Osteoblast (primary cell): Measurements from ENCODE around the gene BCAS3. TPM values are rescaled to one million over a fixed set of nuclear protein-coding genes. Genes with fewer than 3 reads are reported as not detected.

ENCODE experiments used
- DNase-seq: peaks from one replicate; pipeline ENCODE4 v3.0.0; 2011; ENCODE audit warnings: low spot score, mixed read lengths; ENCODE audit not compliant: insufficient read length; ENCODE audit errors: missing footprints
- H2AFZ ChIP-seq: 2 replicates; pipeline ENCODE4 v1.6.0; 2011; ENCODE audit warnings: mild to moderate bottlenecking, low read length
- H3K27ac ChIP-seq: 2 replicates; pipeline ENCODE4 v1.5.1; 2011; ENCODE audit warnings: mild to moderate bottlenecking, low read depth, low read length, moderate library complexity
- H3K27me3 ChIP-seq: 2 replicates; pipeline ENCODE4 v1.6.0; 2012; ENCODE audit warnings: mild to moderate bottlenecking, control low read depth, inconsistent platforms, low read length, moderate library complexity; ENCODE audit not compliant: insufficient read depth
- H3K36me3 ChIP-seq: 2 replicates; pipeline ENCODE4 v1.5.1; 2011; ENCODE audit warnings: mild to moderate bottlenecking, low read length, control low read depth, moderate library complexity; ENCODE audit not compliant: insufficient read depth
- H3K4me1 ChIP-seq: 2 replicates; pipeline ENCODE4 v1.5.1; 2011; ENCODE audit warnings: mild to moderate bottlenecking, low read length, control low read depth, moderate library complexity; ENCODE audit not compliant: insufficient read depth
- H3K4me2 ChIP-seq: 2 replicates; pipeline ENCODE4 v1.6.0; 2011; ENCODE audit warnings: mild to moderate bottlenecking, low read length; ENCODE audit not compliant: insufficient read depth
- H3K4me3 ChIP-seq: fragments of 200-600 bp; sonication (generic); 3 replicates; pipeline ENCODE4 v1.5.1; 2012; ENCODE audit warnings: mild to moderate bottlenecking, low read length, inconsistent platforms; ENCODE audit not compliant: insufficient read depth
- H3K79me2 ChIP-seq: 2 replicates; pipeline ENCODE4 v1.6.0; 2012; ENCODE audit warnings: mild to moderate bottlenecking, low read length, control low read depth, inconsistent platforms; ENCODE audit not compliant: insufficient read depth
- H3K9me3 ChIP-seq: 2 replicates; pipeline ENCODE4 v1.5.1; 2011; ENCODE audit warnings: low read depth, low read length, control low read depth
- H4K20me1 ChIP-seq: 2 replicates; pipeline ENCODE4 v1.6.0; 2012; ENCODE audit warnings: mild to moderate bottlenecking, low read length, control low read depth; ENCODE audit not compliant: insufficient read depth
- CTCF ChIP-seq: IDR thresholded peaks from 2 replicates; pipeline ENCODE4 v1.5.1; 2011; ENCODE audit warnings: mild to moderate bottlenecking, low read depth, low read length, moderate library complexity; ENCODE audit errors: extremely low read depth
- total RNA-seq: library from RNA; depleted of rRNA; stranded (reverse); fragments of >200 nt; gene quantifications from 2 replicates; pipeline ENCODE4 v1.2.3, GENCODE V29; 2012

BCAS3 gene
- total RNA-seq, 1 donor: 31.5 TPM

GRCh38 chr17:60724647-60725046 lies 47.0 kb downstream of the BCAS3 start:
- Histone ChIP-seq H3K36me3 (no peaks in the 10 kb centered on the region), H3K4me2 (no peak overlapping the region), H3K27ac (no peak overlapping the region), H3K79me2 (no peaks in the 10 kb centered on the region), H4K20me1 (no peaks in the 10 kb centered on the region), H3K27me3 (no peaks in the 10 kb centered on the region), H3K9me3 (no peaks in the 10 kb centered on the region), H2AFZ (no peak overlapping the region), H3K4me3 (no peak overlapping the region), H3K4me1 (peaks cover 17% of the 10 kb centered on the region)
- no peak for TF ChIP-seq CTCF
- no peak for DNase-seq

GRCh38 chr17:60729854-60730253 lies 52.2 kb downstream of the BCAS3 start:
- peaks cover 5% of the 10 kb centered on the region for H3K4me1 ChIP-seq
- H3K27ac ChIP-seq: no peak overlapping the region
- no peaks in the 10 kb centered on the region for H3K27me3 ChIP-seq
- H2AFZ ChIP-seq: peak overlapping the region; percentile 0
- no peak for DNase-seq
- TF ChIP-seq CTCF: no peak
- H3K36me3 ChIP-seq: no peaks in the 10 kb centered on the region
- no peaks in the 10 kb centered on the region for H4K20me1 ChIP-seq
- H3K4me2 ChIP-seq: peak overlapping the region; percentile 2
- H3K4me3 ChIP-seq: no peak overlapping the region
- H3K79me2 ChIP-seq: no peaks in the 10 kb centered on the region
- no peaks in the 10 kb centered on the region for H3K9me3 ChIP-seq

- Histone ChIP-seq H3K36me3 (no peaks in the 10 kb centered on the region), H3K79me2 (no peaks in the 10 kb centered on the region), H2AFZ (peak overlapping the region; percentile 0), H3K4me3 (no peak overlapping the region), H3K4me1 (peaks cover 5% of the 10 kb centered on the region), H3K27me3 (no peaks in the 10 kb centered on the region), H3K27ac (no peak overlapping the region), H3K4me2 (peak overlapping the region; percentile 2), H3K9me3 (no peaks in the 10 kb centered on the region), H4K20me1 (no peaks in the 10 kb centered on the region)
- DNase-seq: no peak
- no peak for TF ChIP-seq CTCF
Measured at GRCh38 chr17:60730273-60730672, 52.6 kb downstream of the BCAS3 start.

GRCh38 chr17:60738287-60738686 lies 60.6 kb downstream of the BCAS3 start:
- H4K20me1 ChIP-seq: no peaks in the 10 kb centered on the region
- H3K27ac ChIP-seq: no peak overlapping the region
- no peaks in the 10 kb centered on the region for H3K79me2 ChIP-seq
- no peak for TF ChIP-seq CTCF
- H3K4me2 ChIP-seq: no peak overlapping the region
- peaks cover under 1% of the 10 kb centered on the region for H3K4me1 ChIP-seq
- DNase-seq: no peak
- H3K9me3 ChIP-seq: no peaks in the 10 kb centered on the region
- H2AFZ ChIP-seq: no peak overlapping the region
- no peak overlapping the region for H3K4me3 ChIP-seq
- no peaks in the 10 kb centered on the region for H3K36me3 ChIP-seq
- H3K27me3 ChIP-seq: no peaks in the 10 kb centered on the region
